GM18873 (cell line): ENCODE results near the gene TMEM50B.
"Not testable (repeated sequence)": the region's sequence is repeated elsewhere in the genome, so short reads cannot be mapped to it uniquely, and the experiment has no call there.

Experiments used
- ATAC-seq: cut with Tn5 transposase; IDR thresholded peaks from one replicate; pipeline ENCODE4 v1.9.1; 2021; ENCODE audit warnings: mild to moderate bottlenecking, moderate library complexity, moderate number of reproducible peaks; ENCODE audit not compliant: unreplicated experiment, low FRiP score

The TMEM50B gene

DNA sequence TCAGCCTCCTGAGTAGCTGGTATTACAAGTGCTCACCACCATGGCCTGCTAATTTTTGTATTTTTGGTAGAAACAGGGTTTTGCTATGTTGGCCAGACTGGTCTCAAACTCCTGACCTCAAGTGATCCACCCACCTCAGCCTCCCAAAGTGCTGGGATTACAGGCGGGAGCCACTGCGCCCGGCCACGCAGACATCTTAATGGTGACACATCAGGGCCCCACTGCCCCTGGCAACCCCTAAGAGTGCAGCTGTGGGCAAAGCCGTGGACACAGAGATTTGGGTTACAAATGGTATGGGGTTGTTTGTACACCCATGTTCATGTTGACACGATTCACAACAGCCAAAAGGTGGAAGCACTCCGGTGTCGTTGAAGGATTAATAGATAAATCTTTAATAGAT, 46.8 kb downstream of the TMEM50B start:
- ATAC-seq, result no peak

- no peak for ATAC-seq
Observed at GRCh38 chr21:33432496-33432895, 47.3 kb downstream of the TMEM50B start.

GRCh38 chr21:33430858-33431257, 48.9 kb downstream of the TMEM50B start:
- no peak for ATAC-seq

DNA sequence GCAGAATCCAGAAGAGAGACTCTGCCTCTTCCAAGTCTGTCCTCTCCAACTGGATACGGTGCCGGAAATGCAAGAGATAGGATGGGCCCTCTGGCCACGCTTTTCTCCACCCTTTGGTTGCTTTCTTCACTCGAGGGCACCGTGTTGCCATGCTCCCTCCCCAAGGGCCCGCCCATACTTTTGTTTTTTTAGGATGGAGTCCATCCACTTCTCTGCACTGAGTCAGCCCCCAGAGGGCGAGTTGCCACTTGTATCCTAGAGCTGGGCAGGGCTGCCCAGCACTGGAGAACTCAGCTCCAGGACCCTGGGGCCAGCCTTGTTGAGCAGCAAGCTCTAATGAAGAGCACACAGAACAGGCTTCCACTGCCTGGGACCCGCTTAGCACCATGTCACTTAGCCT, 51.1 kb downstream of the TMEM50B start:
- ATAC-seq, result no peak

GRCh38 chr21:33427051-33427450, 52.7 kb downstream of the TMEM50B start:
- ATAC-seq, result no peak

DNA sequence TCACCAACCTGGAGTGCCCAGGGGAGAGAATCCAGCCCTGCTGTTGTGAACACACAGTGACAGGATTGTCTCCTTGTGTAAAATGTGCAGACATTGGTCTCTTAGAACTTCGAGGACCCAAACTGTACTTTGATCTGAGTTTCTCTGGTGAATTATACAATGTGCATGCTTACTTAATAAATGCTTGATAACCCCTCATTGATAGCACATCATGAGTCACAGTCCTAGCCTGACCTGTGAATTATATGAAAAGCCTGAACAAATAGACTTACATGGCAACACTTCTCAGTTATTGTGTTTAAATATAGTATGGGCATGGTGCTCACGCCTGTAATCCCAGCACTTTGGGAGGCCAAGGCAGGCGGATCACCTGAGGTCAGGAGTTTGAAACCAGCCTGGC, 53.9 kb downstream of the TMEM50B start:
- no peak for ATAC-seq

DNA sequence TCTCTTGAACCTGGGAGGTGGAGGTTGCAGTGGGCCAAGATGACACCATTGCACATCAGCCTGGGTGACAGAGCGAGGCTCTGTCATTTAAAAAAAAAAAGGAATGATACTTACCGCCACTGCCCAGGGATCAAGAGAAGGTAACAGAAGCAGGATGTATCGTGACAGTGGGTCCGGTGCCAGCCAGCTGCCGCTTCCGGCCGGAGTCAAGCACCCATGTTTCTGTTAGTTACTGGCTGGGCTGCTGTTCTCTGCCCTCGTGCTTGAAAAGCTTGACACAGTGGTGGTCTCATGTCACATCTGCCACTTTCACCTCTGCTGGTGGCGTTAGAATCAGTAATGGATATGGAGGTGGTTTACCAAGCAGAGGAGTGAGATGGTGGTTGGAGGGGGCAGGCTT, 55.6 kb downstream of the TMEM50B start:
- no peak for ATAC-seq

DNA sequence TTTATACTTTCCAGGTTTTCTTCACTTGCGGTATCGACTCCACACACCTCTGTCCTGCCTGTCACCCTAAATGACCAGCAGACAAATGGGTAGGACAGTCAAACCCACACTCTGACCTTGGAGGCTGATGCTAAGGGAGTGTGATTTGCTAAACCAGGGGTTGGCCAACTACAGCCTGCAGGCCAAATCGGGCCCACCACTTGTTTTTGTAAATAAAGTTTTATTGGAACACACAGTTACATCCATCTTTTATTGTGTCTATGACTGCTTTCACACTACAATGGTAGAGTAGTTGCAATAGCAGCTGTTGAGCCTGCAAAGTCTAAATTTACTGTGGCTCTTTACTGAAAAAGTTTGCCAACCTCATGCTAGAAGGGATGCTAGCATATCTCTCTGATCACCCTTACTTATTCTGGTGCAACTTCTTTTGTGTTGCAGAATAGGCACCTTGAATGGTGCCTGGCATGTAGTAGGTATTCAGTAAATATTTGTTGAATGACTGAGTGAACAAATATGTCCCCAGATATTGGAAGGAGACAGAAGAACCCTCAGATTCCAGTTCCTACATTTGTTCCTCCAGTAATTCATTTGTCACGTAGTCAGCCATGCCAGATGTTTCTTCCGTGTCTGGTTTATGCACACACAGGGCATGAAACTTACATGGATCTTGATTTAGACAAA, 57.9 kb downstream of the TMEM50B start:
- ATAC-seq, result no peak

- ATAC-seq, result no peak
Observed at GRCh38 chr21:33419538-33420123, 60.1 kb downstream of the TMEM50B start.

DNA sequence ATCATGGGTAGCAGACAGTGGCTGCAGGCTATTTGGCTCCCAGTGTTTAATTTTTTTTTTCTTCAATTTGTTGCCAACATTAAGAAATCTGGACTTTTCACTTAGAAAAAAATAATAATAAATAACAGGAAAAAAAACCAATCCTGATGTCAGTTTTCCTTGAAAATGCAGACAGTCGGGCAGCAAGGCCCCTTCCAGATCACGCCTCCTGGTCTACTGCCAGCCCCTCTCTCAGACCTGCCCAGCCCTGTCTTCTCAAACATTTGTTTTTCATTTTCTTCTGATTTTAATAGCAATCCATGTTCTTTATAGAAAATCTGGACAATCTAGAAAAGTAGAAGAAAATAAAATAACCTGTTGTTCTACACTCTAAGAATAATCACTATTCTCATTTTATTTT, 61.1 kb downstream of the TMEM50B start:
- no peak for ATAC-seq

DNA sequence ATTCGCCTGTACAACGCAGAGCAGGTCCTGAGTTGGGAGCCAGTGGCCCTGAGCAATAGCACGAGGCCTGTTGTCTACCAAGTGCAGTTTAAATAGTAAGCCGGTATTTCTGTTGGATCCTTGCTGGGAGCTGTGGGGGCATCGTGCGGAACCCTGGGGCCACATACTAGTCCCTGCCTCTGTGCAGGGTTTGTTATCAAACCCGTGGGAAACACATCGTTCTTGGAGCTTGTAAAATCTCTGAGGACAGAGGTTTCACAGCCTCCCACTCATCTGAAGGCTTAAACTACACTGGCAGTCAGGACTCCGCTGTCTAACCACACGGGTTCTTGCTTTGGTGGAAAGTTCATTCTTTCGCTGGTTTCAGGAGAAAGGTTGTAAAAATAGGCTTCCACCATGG, 64.8 kb downstream of the TMEM50B start:
- ATAC-seq, result no peak

DNA sequence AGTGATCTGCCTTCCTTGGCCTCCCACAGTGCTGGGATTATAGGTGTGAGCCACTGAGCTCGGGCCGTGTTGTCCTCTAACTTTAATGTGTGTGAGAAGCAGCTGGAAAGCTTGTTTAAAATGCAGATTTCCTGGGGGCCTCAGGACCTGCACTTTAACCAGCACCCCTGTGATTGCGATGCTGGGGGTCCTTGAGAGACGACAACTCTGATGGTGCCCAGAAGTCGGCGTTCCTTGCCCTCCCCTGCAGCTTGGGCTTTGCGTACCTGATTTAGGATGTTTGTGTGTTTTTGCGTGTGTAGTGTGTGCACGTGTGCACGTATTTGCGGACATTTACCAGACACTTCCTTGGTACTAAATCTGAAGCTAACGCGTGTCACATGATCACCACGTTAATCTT, 65.7 kb downstream of the TMEM50B start:
- no peak for ATAC-seq

GRCh38 chr21:33412832-33413519, 66.8 kb downstream of the TMEM50B start:
- ATAC-seq, result no peak

- ATAC-seq, result not testable (repeated sequence)
Observed at GRCh38 chr21:33412439-33412831, 67.3 kb downstream of the TMEM50B start.

DNA sequence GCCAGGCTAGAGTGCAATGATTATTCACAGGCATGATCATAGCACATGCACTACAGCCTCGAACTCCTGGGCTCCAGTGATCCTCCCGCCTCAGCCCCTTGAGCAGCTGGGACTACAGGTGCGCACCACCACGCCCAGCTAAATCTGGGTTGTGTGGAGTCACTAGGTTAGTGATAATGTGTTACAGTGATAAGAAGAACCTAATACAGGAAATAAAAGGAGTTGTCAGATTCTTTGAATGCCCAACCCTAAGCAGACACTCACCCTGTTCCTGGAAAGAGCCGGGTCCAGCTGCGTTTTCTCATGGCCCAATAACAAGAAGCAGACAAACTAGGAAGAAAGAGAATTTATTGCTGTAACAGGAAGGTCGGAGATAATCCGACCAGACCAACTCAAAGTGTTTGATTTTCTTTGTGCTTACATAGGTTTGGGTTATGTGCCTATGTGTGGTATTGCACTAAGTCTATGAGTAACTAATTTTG, 67.8 kb downstream of the TMEM50B start:
- no peak for ATAC-seq

- ATAC-seq, result no peak
Observed at GRCh38 chr21:33406493-33406892, 73.3 kb downstream of the TMEM50B start.

DNA sequence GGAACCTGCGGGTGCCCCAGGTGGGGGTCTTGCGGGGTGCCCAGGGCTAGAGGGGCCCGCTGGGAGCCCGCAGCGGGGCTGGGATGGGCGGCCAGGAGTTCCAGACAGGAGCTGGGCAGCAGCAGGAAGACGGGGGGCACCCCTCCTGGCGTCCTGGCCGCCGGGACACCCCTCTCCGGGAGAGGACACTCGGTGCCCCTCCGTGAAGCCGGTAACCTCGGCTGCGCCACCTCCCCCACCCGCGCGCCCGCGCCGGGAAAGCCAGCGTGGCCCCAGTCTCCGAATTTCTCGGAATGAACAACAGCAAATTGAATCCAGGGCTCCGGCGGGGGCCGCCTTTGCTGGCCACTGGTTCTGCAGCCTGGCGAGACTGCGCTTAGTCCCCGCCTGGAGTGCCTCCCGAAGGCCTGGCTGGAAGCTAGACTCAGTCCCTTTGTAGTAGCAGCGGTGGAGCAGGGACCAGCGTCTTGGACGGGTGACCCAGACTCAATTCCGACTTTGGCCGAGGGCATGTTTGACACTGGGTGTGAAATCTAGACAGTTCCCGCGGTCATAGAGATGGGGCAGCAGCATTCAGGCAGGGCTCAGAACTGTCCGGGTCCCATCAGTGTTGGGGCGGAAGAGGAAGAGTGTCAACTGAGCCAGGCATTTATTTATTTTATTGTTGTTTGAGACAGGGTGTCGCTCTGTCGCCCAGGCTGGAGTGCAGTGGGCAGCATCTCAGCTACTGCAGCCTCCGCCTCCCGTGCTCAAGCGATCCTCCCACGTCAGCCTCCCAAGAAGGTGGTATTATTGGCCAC, 75.8 kb downstream of the TMEM50B start:
- ATAC-seq, result no peak

GRCh38 chr21:33403128-33403785, 76.5 kb downstream of the TMEM50B start, which contains the start of gene IFNGR2:
IFNGR2 (plus strand) TSS chr21:33403413; CDS start chr21:33403544, 131 bp downstream.
- no peak for ATAC-seq

DNA sequence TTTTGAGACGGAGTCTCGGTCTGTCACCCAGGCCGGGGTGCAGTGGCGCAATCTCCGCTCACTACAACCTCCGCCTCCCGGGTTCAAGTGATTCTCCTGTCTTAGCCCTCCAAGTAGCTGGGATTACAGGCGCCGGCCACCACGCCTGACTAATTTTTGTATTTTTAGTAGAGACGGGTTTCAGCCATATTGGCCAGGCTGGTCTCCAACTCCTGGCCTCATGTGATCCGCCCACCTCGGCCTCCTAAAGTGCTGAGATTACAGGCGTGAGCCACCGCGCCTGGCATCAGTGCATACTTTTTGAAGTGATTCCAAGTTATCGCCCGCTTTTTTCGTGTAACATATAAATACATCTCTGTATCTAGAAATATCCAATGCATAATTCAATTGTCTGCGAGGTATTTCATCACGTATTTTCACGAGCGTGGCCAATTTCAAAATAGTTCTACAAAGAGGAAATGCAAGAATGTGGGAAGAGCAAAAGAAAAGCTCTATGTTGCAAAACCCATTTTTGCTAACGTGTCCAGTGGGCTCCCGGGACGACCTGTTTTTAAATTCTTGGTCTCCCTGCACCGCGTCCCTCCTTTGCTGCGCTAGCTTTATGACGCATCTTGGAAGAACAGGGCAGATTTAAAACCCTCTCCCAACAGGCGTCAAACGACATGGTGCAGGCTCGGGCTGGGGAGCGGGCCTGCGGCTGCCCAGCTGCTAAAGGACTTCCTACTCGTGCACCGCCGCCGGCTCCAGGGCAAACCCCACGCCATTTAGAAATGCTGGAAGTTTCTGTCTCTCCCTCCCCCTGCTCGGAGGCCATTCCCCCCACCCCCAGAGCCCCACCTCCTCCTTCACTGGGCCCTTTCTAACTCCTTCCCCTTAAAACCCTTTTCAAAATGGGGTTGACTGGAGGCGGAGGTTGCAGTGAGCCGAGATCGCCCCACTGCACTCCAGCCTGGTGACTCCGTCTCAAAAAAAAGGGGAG, 77.5 kb downstream of the TMEM50B start:
- ATAC-seq, result no peak
